NCI-H2196 (cell line): ENCODE data around the gene HSD17B1.
"Not testable (repeated sequence)": the region's sequence is repeated elsewhere in the genome, so short reads cannot be mapped to it uniquely, and the experiment has no call there.

Experiments
- DNase-seq: peaks from one replicate; lab custom pipeline; 2025; ENCODE audit not compliant: unreplicated experiment; lab: John Stamatoyannopoulos, UW

HSD17B1 gene

DNA sequence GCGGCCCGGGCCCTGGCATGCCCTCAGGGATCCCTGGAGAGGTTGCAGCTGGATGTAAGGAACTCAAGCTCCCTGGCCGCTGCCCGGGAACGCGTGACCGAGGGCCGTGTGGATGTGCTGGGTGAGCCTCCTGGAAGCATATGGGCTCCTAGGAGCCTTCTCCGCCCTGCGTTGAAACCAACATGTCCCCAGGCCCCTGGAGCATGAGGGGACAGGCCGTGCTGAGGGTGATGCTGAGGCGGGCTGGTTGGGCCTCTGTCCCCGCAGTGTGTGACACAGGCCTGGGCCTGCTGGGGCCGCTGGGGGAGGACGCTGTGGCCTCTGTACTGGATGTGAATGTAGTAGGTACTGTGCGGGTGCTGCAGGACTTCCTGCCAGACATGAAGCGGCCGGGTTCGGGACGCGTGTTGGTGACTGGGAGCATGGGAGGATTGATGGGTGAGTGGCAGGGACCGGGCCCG, 5.7 kb upstream of the HSD17B1 start:
- DNase-seq: no peak

DNA sequence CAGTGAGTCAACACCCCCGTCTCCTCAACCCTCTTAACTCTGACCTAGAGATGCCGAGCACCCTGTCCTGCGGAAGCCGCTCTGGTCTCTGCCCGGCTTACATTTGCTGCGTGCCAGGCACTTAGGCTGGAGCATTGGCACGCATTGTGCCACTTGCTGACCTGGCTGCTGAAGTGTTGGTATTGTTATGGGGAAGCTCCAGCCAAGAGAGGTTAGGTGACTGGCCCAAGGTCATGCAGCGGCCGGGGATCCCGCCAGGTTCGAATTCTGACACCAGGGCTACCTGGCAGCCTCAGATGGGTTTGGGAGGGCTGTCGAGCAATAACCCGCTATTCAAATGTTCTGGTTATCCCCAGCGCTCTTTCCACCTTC, 5.0 kb upstream of the HSD17B1 start:
- DNase-seq: no peak

DNA sequence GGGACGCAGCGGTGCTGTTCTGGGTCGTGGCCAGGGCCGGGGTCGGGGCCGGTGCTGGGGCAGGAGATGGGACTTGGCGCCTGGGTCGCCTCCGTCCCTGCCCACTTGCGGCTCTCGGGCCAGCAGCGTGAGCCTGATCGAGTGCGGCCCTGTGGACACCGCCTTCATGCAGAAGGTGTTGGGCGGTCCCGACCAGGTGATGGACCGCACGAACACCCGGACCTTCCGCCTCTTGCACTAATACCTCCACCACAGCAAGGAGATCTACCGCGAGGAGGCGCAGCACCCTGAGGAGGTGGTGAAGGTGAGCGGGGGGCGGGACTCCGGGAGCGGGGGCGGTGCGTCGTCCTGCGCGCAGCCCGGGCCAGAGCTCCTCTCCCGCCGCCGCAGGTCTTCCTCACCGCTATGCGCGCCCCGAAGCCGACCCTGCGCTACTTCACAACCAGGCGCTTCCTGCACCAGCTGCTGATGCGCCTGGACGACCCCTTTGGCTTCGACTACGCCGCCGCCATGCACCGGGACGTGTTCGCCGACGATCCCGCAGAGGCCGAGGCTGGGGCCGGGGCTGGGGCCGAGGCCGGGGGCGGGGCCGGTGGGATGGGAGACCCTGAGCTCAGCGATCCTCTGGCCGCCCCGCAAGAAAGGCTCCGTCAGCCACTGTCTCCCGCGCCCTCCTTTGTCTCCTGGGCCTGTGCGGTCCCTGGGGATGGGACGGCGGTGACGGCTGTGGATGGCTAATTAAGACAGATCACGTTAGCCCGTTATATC, 4.5 kb upstream of the HSD17B1 start:
- DNase-seq: no peak

- DNase-seq: no peak
Measured at GRCh38 chr17:42548993-42549755, 3.5 kb upstream of the HSD17B1 start.

GRCh38 chr17:42553161-42553818, 567 bp downstream of the HSD17B1 start:
- DNase-seq: no peak

GRCh38 chr17:42553866-42554249, 1.1 kb downstream of the HSD17B1 start:
- no peak for DNase-seq

- peak; percentile 65 for DNase-seq
Measured at GRCh38 chr17:42554250-42555121, 1.8 kb downstream of the HSD17B1 start.

- no peak for DNase-seq
Measured at GRCh38 chr17:42555122-42555622, 2.4 kb downstream of the HSD17B1 start.

DNA sequence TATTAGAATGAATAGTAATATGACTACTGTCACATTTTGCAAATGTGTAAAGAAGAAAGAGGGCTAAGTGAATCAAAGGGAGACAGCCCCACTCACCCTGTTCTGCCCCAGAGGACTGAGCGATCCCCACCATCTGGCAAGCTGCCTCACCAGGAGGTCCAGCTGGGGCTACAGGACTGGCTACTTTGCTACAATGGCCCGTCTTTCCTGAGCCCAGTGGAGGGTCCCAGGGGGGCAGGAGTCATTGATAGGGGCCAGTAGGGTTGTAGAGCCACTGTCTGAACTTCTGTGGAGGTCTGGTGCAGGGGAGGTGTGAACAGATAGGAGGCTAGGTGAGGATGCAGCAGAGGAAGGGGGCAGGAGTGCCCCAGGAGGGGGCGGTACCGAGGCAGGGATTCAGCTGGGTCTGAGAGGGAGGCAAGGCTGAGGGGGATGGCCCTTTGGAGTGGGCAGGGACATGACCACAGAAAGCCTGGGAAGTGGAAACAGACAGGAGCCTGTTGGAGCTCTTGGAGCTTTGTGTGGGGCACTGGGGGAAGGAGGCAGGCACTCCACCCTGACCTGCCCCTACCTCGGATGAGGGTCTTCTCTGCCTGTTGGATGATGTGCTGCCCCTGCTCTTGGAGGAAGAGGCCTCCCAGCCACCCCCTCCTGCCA, 3.4 kb downstream of the HSD17B1 start:
- not testable (repeated sequence) for DNase-seq

DNA sequence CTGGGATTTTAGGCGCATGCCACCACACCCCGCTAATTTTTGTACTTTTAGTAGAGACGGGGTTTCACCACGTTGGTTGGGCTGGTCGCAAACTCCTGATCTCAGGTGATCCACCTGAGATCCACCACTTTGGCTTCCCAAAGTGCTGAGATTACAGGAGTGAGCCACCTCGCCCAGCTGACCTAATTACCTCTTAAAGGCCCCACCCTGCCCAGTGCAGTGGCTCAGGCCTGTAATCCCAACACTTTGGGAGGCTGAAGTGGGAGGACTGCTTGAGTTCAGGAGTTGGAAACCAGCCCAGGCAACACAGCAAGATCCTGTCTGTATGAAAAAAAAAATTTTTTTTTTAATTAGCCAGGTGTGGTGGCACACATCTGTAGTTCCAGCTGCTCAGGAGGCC, 6.4 kb downstream of the HSD17B1 start:
- DNase-seq: peak; percentile 6

DNA sequence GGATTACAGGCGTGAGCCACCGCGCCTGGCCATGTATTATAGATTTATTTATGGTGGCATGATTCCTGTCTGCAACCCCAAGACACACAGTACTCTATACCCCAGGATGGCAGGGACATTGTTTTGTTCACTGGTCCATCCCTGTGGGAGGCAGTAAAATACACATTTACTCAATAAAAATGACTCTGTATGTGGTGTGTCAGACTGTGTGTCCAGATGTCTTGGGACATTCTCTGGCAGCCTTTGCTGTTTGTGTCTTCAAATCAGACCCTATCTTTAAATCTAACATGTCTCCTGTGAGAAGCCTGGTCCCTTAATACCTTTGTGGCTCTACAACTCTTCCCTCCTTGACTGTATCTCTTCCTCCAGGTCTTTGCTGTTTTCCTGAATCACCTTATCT, 7.5 kb downstream of the HSD17B1 start:
- DNase-seq: no peak

GRCh38 chr17:42561897-42562387, 9.2 kb downstream of the HSD17B1 start, which contains the start of gene COASY:
Gene COASY (plus strand): TSS chr17:42562148. CDS start chr17:42562623, 475 bp downstream.
- peak; percentile 88 for DNase-seq

DNA sequence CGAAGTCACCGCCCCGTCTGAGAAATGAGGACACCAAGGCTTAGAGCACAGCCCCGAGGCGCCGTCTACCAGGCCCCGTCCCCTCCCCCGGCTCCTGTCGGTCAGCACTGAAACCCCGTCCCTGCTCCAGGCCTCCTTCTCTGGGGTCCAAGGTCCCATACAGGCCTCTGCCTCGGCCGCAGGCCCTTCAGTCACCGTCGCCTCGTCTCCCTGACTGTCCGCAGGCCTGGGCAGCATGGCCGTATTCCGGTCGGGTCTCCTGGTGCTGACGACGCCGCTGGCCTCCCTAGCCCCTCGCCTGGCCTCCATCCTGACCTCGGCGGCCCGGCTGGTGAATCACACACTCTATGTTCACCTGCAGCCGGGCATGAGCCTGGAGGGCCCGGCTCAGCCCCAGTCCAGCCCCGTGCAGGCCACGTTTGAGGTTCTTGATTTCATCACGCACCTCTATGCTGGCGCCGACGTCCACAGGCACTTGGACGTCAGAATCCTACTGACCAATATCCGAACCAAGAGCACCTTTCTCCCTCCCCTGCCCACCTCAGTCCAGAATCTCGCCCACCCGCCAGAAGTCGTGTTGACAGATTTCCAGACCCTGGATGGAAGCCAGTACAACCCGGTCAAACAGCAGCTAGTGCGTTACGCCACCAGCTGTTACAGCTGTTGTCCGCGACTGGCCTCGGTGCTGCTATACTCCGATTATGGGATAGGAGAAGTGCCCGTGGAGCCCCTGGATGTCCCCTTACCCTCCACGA, 9.8 kb downstream of the HSD17B1 start:
- no peak for DNase-seq

GRCh38 chr17:42563143-42563509, 10.4 kb downstream of the HSD17B1 start:
- DNase-seq: no peak

GRCh38 chr17:42563543-42563942, 10.8 kb downstream of the HSD17B1 start:
- DNase-seq: no peak

DNA sequence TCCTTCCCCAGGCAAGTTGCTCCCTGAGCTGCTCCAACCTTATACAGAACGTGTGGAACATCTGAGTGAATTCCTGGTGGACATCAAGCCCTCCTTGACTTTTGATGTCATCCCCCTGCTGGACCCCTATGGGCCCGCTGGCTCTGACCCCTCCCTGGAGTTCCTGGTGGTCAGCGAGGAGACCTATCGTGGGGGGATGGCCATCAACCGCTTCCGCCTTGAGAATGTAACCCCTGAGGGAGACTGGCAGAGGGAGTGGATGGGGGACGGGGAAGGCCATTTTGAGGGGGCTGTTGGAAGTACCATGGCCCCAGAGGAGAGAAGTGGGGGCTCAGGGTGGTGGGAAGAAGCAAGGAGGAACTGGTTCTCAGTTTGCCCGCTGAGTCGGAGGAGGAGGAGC, 11.2 kb downstream of the HSD17B1 start:
- DNase-seq: no peak

DNA sequence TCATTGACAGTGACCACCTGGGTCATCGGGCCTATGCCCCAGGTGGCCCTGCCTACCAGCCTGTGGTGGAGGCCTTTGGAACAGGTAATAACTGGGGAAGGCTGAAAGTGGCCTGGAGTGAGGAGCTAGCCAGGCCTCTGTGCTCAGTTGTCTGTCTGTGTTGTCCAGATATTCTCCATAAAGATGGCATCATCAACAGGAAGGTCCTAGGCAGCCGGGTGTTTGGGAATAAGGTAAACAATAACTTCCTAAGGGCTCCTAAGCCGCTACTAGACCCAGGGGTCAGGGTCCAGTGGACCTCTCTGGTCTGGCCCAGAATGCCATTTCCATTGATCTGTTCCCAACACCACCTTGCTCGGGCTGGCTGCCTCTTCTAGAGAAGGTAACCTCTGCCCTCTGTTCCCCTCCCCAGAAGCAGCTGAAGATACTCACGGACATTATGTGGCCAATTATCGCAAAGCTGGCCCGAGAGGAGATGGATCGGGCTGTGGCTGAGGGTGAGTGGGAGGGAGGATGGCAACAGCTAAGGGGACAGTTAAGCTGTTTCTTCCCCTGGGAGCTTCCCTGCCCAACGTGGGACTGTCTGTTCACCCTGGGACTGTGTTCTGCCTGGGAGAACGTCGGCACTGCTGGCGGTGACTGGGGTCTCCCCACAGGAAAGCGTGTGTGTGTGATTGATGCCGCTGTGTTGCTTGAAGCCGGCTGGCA, 12.2 kb downstream of the HSD17B1 start:
- DNase-seq: no peak

- no peak for DNase-seq
Measured at GRCh38 chr17:42565523-42566214, 12.9 kb downstream of the HSD17B1 start.
